HEK293 (cell line): ENCODE data around the gene SART3.

Experiments
- CTCF ChIA-PET: fragments of 350-600 bp; formaldehyde crosslinking; extraction: SDS; loops from one replicate; lab custom pipeline; 2021; ENCODE audit warnings: antibody characterized with exemption; lab: Yijun Ruan, JAX
- POLR2A ChIA-PET: fragments of 300-600 bp; formaldehyde crosslinking; extraction: SDS; loops from one replicate; lab custom pipeline; 2020; ENCODE audit warnings: antibody characterized with exemption, inconsistent platforms; lab: Yijun Ruan, JAX
- H3K27ac ChIP-seq: fragments of 200-500 bp; sonication (Bioruptor generic); 2 replicates; pipeline ENCODE4 v1.5.1; 2014; ENCODE audit warnings: low read depth, low read length, control low read depth, inconsistent platforms; ENCODE audit errors: extremely low read depth
- H3K36me3 ChIP-seq, 2 experiments: fragments of 200-500 bp in 1 of 2; sonication (Bioruptor generic) in 1 of 2; 1 replicate in 1 of 2; 2 replicates in 1 of 2; pipeline ENCODE4 v1.5.1; 2014 to 2017; ENCODE audit warnings: inconsistent platforms in 2 of 2, low read length in 2 of 2; ENCODE audit not compliant: control insufficient read depth in 2 of 2, insufficient read depth in 1 of 2
- H3K4me1 ChIP-seq: fragments of 200-500 bp; sonication (Bioruptor generic); 2 replicates; pipeline ENCODE4 v1.5.1; 2014; ENCODE audit warnings: mild to moderate bottlenecking, low read length, inconsistent platforms; ENCODE audit not compliant: control insufficient read depth, insufficient read depth
- H3K4me3 ChIP-seq: 2 replicates; pipeline ENCODE4 v1.5.1; 2011; ENCODE audit warnings: low read depth, mild to moderate bottlenecking, control low read depth, low read length, moderate library complexity
- H3K9me3 ChIP-seq: fragments of 200-500 bp; sonication (Bioruptor generic); 2 replicates; pipeline ENCODE4 v1.5.1; 2014; ENCODE audit warnings: low read depth, low read length, inconsistent platforms; ENCODE audit not compliant: control insufficient read depth, insufficient read depth
- CTCF ChIP-seq: fragments of 450-650 bp; formaldehyde crosslinking; IDR thresholded peaks from 2 replicates; pipeline ENCODE4 v1.5.1; 2016; ENCODE audit warnings: missing biosample characterization, missing genetic modification characterization
- IKZF3 ChIP-seq: fragments of 450-650 bp; IDR thresholded peaks from 2 replicates; pipeline ENCODE4 v1.5.0; 2018; ENCODE audit warnings: missing biosample characterization, mild to moderate bottlenecking, missing genetic modification characterization, moderate library complexity
- KLF9 ChIP-seq: fragments of 450-650 bp; formaldehyde crosslinking; IDR thresholded peaks from 2 replicates; pipeline ENCODE4 v1.5.1; 2016; ENCODE audit warnings: missing biosample characterization, missing genetic modification characterization, low read depth
- PRDM2 ChIP-seq: fragments of 450-650 bp; formaldehyde crosslinking; IDR thresholded peaks from 2 replicates; pipeline ENCODE4 v1.5.1; 2016; ENCODE audit warnings: missing biosample characterization, missing genetic modification characterization, borderline replicate concordance
- PRDM6 ChIP-seq: fragments of 450-650 bp; formaldehyde crosslinking; IDR thresholded peaks from 2 replicates; pipeline ENCODE4 v1.5.1; 2017; ENCODE audit warnings: missing biosample characterization, missing genetic modification characterization
- SETDB1 ChIP-seq: IDR thresholded peaks from one replicate; pipeline ENCODE4 v1.6.1; 2017; ENCODE audit warnings: mild to moderate bottlenecking, low read length, moderate library complexity, mixed read lengths; ENCODE audit not compliant: insufficient read length
- TRIM28 ChIP-seq: IDR thresholded peaks from 2 replicates; pipeline ENCODE4 v1.6.1; 2011; ENCODE audit warnings: low read length, control low read depth, borderline replicate concordance
- YY1 ChIP-seq: fragments of 450-650 bp; formaldehyde crosslinking; IDR thresholded peaks from 2 replicates; pipeline ENCODE4 v1.5.1; 2018; ENCODE audit warnings: missing biosample characterization, missing genetic modification characterization
- ZBTB6 ChIP-seq: fragments of 450-650 bp; formaldehyde crosslinking; IDR thresholded peaks from 2 replicates; pipeline ENCODE4 v1.5.1; 2017; ENCODE audit warnings: missing biosample characterization, missing genetic modification characterization
- ZBTB8A ChIP-seq: fragments of 450-650 bp; formaldehyde crosslinking; IDR thresholded peaks from 2 replicates; pipeline ENCODE4 v1.5.1; 2016; ENCODE audit warnings: missing biosample characterization, missing genetic modification characterization
- ZFP69B ChIP-seq: fragments of 450-650 bp; formaldehyde crosslinking; IDR thresholded peaks from 2 replicates; pipeline ENCODE4 v1.5.1; 2016; ENCODE audit warnings: missing biosample characterization, missing genetic modification characterization
- ZNF202 ChIP-seq: fragments of 450-650 bp; formaldehyde crosslinking; IDR thresholded peaks from 2 replicates; pipeline ENCODE4 v1.5.1; 2016; ENCODE audit warnings: missing biosample characterization, missing genetic modification characterization, borderline replicate concordance
- ZNF239 ChIP-seq: fragments of 450-650 bp; formaldehyde crosslinking; IDR thresholded peaks from 2 replicates; pipeline ENCODE4 v1.5.1; 2016; ENCODE audit warnings: missing biosample characterization, missing genetic modification characterization
- ZNF530 ChIP-seq: fragments of 450-650 bp; formaldehyde crosslinking; IDR thresholded peaks from 2 replicates; pipeline ENCODE4 v1.5.1; 2016; ENCODE audit warnings: low read depth, missing biosample characterization, missing genetic modification characterization
- ZNF654 ChIP-seq: fragments of 450-650 bp; formaldehyde crosslinking; IDR thresholded peaks from 2 replicates; pipeline ENCODE4 v1.5.1; 2016; ENCODE audit warnings: low read depth, missing biosample characterization, missing genetic modification characterization
- ZNF692 ChIP-seq: fragments of 450-650 bp; formaldehyde crosslinking; IDR thresholded peaks from 2 replicates; pipeline ENCODE4 v1.5.1; 2016; ENCODE audit warnings: missing biosample characterization, missing genetic modification characterization
- ZSCAN4 ChIP-seq: fragments of 450-650 bp; formaldehyde crosslinking; IDR thresholded peaks from 2 replicates; pipeline ENCODE4 v1.5.1; 2017; ENCODE audit warnings: missing biosample characterization, missing genetic modification characterization

Gene SART3

GRCh38 chr12:108525681-108526080 lies 35.3 kb downstream of the SART3 start (continued):
- TF ChIP-seq PRDM2 (tag by site-specific recombination), result no peak
- TF ChIP-seq ZNF530, result no peak
- no peak for TF ChIP-seq TRIM28
- no peak for TF ChIP-seq ZNF239
- no peak for TF ChIP-seq KLF9
- no peak for TF ChIP-seq ZNF202 (tag by site-specific recombination)
- TF ChIP-seq, all 188 proteins: peak for 0

GRCh38 chr12:108523365-108523764 lies 37.6 kb downstream of the SART3 start:
- no peak for TF ChIP-seq ZBTB6 (tag by site-specific recombination)
- no peak for TF ChIP-seq IKZF3 (tag by site-specific recombination)
- TF ChIP-seq SETDB1, result no peak
- TF ChIP-seq ZSCAN4, result no peak
- TF ChIP-seq PRDM6 (tag by site-specific recombination), result no peak
- no peak for TF ChIP-seq ZBTB8A (tag by site-specific recombination)
- peaks cover 40 to 99% of the 10 kb centered on the region in 2 experiments for H3K36me3 ChIP-seq
- CTCF ChIA-PET, result interaction anchor here (0.5 to 2.0 kb wide), 2 partner anchors 8 to 11 kb away, joined by 3 to 11 read pairs; no protein-coding TSS in a partner anchor
- no peaks in the 10 kb centered on the region for H3K9me3 ChIP-seq
- no peak overlapping the region for H3K27ac ChIP-seq
- POLR2A ChIA-PET, result interaction anchor here (0.6 kb wide), 1 partner anchor 257 kb away, joined by 4 read pairs; no protein-coding TSS in a partner anchor
- H3K4me3 ChIP-seq, result no peak overlapping the region
- no peaks in the 10 kb centered on the region for H3K4me1 ChIP-seq

- ChIA-PET POLR2A (no interaction called here), CTCF (interaction anchor here (0.6 to 1.3 kb wide), 5 partner anchors 75 to 1326 kb away, joined by 3 to 6 read pairs (median 4); no protein-coding TSS in a partner anchor)
- H3K9me3 ChIP-seq, result no peaks in the 10 kb centered on the region
- TF ChIP-seq YY1 (tag by site-specific recombination) (no peak), ZFP69B (tag by site-specific recombination) (peak; percentile 43; the same call in 1 of the 2 replicates), CTCF (0 out of 2 replicates have a peak, but pooled peaks have one; percentile 26), ZNF654 (peak; percentile 23; the same call in 1 of the 2 replicates), ZNF692 (0 out of 2 replicates have a peak, but pooled peaks have one; percentile 31)
- TF ChIP-seq, all 188 proteins: peak for 4
- Histone ChIP-seq H3K4me3 (no peak overlapping the region), H3K36me3 (peaks cover 11 to 80% of the 10 kb centered on the region in 2 experiments; a peak in 2 of 3 replicates), H3K27ac (no peak overlapping the region), H3K4me1 (no peaks in the 10 kb centered on the region)
Observed at GRCh38 chr12:108519558-108519957, 41.4 kb downstream of the SART3 start.
